Activated CD4-positive, alpha-beta T cell treated with anti-CD3 and anti-CD28 coated beads for 1 hour (primary cell): ENCODE measurements around the gene LMO4.

ENCODE experiments used
- DNase-seq: peaks from one replicate; pipeline ENCODE4 v3.0.0-alpha.2; 2020

The LMO4 gene

GRCh38 chr1:87329051-87329525 is 408 bp downstream of the LMO4 start:
- DNase-seq: peak; percentile 11

DNA sequence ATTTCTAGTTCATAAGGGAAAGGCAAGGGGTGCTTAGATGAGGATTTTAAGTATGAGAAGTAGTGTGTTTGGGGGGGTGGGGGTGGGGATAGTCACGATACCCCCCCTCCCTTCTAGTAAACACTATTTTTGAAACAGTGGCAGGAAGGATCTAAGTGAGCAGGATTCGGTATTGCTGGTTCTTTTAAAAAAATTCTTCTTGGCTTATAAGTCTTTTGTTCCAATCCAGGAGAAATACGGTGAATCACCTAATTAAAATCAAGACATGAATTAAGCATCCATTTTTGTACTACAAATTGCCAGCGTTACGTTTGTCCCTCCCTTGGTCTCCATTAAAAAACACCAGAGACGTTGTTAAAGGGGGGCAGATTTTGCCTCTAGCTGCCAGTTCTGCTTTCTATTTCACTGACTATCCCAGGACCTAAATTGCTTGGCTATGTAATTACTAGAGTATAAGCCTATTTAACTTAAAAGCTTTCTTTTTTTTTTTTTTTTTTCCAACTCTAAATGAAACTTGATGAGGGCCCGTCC is 911 bp downstream of the LMO4 start:
- DNase-seq: no peak

DNA sequence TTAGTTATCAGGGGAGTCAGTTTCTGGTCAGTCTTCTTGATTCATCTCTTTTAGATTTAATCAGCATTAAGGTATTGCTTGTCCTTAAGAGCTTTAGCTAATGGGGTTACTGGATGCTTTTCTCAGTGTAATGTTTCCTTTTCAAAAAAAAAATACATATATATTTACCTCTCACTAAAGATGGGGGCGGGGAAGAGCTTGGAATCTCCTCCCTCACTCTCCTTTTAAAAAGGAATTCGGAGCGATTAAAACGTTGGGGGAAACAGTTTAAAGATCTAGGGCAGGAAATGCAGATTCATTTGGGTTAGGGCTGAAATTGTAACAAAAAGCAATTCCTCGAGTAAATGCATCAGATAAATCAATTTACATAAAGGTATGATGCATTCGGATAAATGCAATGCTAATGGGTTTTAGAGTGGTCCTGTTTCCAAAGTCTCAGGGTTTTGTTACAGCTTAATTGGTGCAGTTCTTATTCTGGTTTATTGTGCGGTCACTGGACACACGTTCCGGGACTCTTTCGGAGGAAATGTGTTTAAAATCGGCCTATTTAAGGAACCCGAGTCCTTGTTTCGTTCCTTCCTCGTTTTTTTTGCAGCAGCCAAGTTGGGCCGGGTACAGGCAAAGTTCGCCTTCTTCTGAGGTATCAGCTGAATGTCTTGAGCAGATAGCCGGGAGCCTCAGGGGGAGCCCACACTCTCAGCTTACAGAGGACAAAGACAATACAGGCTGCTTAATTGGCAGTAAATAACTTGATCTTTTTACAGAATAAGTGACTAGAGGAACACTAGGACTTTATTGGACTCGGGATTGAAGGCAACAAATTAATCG is 1.6 kb downstream of the LMO4 start:
- no peak for DNase-seq

DNA sequence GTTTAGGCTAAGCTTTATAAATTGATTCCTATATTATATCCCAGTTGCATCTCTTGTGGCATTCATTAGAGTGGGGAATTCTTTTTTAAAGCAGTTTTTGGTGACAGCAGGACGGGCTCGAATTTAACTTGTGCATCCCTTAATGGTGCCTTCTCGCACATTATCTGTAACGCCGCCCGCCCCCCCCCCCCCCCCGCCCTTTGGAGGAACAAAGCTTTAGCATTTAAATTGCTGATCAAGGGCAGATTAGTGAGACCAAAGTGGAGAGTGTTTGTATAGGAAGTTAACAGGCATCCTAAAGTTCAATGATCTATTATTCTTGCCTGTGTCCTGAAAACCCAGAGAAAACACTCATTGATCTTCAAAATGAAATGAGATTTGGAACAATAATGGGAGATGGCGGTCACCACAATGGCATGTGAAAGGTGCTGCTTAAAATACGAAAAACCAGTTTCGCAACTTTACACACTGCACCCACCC is 2.2 kb downstream of the LMO4 start:
- DNase-seq: no peak

- DNase-seq: peak; percentile 40
These were observed 2.9 kb downstream of the LMO4 start for GRCh38 chr1:87331365-87332241.

GRCh38 chr1:87333692-87334347 is 5.1 kb downstream of the LMO4 start:
- no peak for DNase-seq

DNA sequence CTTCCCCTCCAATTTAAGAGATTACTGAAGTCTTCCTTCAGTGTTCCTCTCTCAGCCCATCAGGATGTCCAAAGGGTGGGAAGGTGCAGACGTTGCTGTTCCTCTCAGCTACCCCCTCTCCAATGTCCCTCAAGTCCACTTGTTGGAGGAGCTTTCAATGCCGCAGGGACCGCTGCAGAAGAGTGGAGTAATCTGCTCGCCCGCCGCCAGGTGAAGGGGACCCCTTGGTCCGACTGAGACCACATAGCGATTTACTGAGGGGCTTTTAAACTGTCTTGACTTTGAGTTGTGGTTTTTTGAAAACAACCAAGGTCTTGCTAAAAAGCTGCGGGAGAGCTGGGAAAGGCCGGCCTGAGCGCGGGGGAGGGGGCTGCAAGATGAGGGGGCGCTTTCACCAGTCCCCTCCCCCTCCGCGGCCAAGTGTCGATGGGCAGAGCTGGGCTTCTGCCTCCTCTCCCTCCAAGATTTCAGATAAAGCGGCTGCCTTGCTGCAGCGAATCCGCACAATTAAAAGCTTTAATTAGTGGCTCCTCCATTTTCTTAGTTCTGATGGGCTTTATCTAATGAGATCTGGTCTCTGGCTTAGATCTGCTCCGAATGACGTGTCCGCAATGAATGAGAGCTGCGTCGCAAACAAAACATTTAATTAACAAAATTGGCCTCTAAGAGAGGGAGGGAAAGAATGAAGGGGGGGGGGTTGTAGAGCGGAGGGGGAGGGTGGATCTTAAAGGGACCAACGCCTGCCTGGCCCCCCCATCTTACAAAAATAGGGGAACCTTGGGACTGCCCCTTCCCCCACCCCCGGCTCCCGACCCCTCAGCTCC is 5.9 kb downstream of the LMO4 start:
- no peak for DNase-seq

DNA sequence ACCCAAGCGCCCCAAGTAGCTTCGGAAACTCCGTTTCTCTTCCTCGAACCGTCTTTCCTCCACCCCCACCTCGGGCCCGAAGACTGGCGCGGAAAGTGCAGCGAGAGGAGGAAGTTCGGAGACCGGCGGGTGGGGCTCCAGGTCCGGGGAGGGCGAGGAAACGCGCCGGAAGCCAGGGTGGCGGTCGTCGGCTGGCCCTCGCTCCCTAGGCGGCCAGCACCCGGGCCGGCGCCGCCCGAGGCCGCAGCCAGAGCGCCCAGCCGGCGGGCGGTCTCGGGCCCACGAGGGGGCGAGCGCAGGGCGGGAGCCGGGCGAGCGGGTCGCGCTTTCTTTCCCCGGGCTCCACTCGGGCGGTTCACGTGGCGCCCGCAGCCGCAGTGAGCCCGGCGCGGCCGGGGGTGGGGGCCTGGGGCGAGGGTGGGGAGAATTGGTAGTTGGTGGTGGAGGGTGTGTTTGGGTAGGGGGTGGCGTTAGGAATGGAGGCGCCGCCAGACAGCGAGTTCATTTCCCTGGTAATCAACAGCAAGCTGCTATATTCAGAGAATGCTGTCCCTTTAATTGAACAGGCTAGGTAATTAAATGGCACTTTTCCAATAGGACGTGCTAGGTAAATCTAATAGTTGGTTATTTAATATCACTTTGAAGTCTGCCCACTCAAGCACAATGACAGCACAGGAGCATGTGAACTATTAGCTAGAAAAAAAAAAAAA is 6.7 kb downstream of the LMO4 start:
- peak; percentile 41 for DNase-seq

DNA sequence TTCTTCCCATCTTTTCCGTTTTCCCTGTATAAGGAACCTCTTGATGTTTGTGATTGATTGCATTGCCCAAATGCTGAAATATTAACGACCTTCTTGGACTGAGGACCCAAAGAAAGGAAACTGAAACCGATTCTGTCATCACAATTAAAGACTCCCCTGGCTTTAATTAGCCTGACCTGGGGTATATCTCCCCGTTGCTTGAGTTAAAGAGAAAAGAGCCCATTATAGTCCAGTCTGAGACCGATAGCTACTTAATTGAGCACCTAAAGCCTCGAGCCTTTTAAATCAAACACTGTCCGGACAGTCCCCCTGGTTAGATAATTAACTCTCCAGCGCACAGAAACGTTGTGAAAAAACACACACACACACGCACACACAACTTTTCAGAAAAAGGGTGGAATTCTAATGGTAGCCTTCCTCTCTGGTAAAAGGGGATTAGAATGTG is 8.0 kb downstream of the LMO4 start:
- no peak for DNase-seq

GRCh38 chr1:87337606-87338005 is 8.9 kb downstream of the LMO4 start:
- DNase-seq: no peak

DNA sequence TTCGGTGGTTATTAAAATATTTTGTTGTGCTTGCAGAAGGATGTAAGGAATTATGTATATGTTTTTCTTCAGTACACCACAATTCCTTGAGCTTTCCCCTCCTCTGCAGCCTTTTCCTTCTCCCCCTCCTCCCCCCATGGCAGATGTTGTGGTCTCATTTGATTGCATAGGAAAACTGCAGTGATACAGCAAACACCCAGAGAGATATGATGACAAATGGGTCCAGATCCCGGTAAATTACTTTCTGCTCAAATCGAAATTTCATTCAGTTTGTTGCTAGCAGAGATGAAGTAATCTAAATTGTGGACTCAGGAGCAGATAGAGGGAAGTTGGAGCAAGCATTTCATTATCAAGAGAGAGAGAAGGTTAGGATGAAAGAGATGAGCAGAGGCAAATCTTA is 9.9 kb downstream of the LMO4 start:
- no peak for DNase-seq

GRCh38 chr1:87344231-87344630 is 15.6 kb downstream of the LMO4 start:
- no peak for DNase-seq

- no peak for DNase-seq
These were observed 17.6 kb downstream of the LMO4 start for GRCh38 chr1:87346130-87346814.

DNA sequence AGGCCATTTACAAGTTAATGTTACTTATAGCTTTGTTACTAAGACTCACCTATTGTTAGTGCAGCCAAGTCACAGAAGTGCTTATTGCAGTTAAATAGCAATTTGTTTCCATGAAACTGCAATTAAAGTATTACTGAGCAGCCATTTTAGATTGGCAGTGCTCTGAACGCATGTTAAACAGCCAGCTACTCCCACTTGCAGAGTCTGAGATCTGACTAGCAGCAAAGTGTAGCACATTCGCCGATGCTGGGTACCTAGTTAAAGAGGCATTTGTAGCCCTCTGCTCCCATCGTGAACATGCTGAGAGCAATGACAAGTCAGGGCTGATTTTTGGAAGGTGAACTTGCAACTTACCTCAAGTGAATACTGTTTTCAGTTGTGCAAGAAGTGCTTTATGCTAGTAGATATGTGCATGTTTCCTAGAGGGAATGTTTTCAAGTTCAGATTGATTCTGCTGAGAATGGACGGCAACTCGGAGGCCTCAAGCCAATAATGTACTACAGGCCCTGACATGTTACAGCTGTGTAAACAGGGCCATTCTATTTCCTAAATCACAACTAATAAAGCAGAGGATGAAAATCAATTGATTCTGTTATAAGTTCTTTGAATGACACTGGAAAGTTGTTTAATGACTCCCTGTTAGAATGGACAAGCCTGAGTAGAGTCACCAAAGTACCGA is 19.8 kb downstream of the LMO4 start:
- no peak for DNase-seq

DNA sequence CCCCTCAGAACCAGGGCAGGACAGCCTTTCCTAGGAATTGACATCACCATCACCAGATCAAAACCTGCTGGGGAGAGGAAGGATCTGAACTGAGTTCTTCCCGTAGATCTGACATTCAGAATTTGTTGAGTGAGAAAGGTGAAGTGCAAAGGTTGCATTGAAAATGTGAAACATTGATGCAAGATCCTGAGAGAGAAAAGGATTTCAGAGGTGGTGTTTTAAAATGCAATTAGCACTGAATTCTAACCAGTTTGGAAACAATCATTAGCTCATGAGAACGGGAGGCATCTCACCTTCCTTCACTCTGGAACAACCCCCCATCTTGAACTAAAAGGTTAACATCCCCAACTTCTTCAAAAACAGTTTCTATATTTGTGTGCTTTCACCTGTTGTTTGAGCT is 20.4 kb downstream of the LMO4 start:
- no peak for DNase-seq

DNA sequence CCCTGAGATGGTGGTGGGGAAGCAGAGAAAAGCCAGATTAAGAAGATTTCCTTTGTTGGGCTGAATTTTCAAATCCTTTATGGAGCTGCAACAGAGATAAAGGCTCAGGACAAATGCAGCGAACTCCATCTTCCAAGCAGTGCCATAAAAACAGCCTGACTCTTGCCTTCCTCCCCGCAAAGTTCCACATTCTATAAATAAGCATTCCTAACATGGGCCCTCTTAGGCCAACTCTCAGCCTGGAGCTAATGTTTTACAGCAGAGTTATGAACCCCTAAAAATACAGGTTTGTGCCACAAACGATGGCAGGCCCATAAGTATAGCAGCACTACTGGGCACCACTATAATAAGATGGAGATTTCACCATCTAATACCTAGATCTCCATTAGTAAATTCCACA is 27.2 kb downstream of the LMO4 start:
- no peak for DNase-seq

GRCh38 chr1:87356591-87356990 is 27.9 kb downstream of the LMO4 start:
- no peak for DNase-seq

DNA sequence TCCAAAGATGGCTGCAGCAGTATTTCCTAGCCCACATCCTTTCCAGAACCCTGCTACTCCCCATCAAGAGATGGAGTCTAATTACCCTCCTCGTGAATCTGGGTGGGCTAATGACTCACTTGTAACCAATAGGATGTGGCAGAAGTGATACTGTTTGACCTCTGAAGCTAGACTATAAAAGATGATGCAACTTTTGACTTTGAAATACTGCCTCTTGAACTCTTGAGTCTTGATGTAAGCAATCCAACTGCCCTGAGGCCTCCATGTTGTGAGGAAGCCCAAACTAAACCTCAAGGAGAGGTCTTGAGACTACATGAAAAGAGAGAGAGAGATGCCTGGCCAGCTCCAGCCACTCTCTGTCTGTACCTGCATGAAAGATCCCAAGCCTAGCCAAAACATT is 29.5 kb downstream of the LMO4 start:
- DNase-seq: no peak

- DNase-seq: no peak
These were observed 30.9 kb downstream of the LMO4 start for GRCh38 chr1:87359586-87359985.
